IgD-negative memory B cell (primary cell): Measurements from ENCODE around the gene ZNF592. TPM values are rescaled to one million over a fixed set of nuclear protein-coding genes. Genes with fewer than 3 reads are reported as not detected.
A peak's percentile ranks its signal among the peaks of the same experiment; 100 is the strongest.

Experiments used
- H3K27ac Mint-ChIP-seq, 3 donors: one replicate each; pipeline ENCODE4 v1.8.0; 2020 to 2022; ENCODE audit warnings: mild to moderate bottlenecking in 3 of 3, mixed read lengths in 3 of 3, moderate library complexity in 1 of 3
- H3K27me3 Mint-ChIP-seq: one replicate; pipeline ENCODE4 v1.8.0; 2021; ENCODE audit warnings: mixed read lengths
- H3K36me3 Mint-ChIP-seq: one replicate; pipeline ENCODE4 v1.8.0; 2020; ENCODE audit warnings: mild to moderate bottlenecking, mixed read lengths
- H3K4me1 Mint-ChIP-seq, 3 donors: one replicate each; pipeline ENCODE4 v1.8.0; 2020 to 2022; ENCODE audit warnings: mixed read lengths in 3 of 3, mild to moderate bottlenecking in 1 of 3
- H3K4me3 Mint-ChIP-seq, 4 donors: one replicate each; pipeline ENCODE4 v1.8.0; 2020 to 2022; ENCODE audit warnings: mild to moderate bottlenecking in 4 of 4, mixed read lengths in 4 of 4, moderate library complexity in 3 of 4
- H3K9me3 Mint-ChIP-seq, 3 donors: one replicate each; pipeline ENCODE4 v1.8.0; 2020 to 2021; ENCODE audit warnings: mixed read lengths in 3 of 3, mild to moderate bottlenecking in 1 of 3
- polyA plus RNA-seq: library from polyadenylated mRNA; unstranded; fragments of 300-500 nt; fragmentation: Illumina TruSeq; gene quantifications from one replicate; pipeline ENCODE4 v1.2.3, GENCODE V29; 2021

ZNF592 gene
- polyA plus RNA-seq, 1 donor from 2014 or later: 11.9 TPM

- H3K9me3 Mint-ChIP-seq: no peaks in the 10 kb centered on the region
- H3K36me3 Mint-ChIP-seq: peaks cover 2% of the 10 kb centered on the region
- H3K4me1 Mint-ChIP-seq: peaks cover 5 to 15% (median 9%) of the 10 kb centered on the region in 3 donors
- no peak overlapping the region for H3K4me3 Mint-ChIP-seq
- no peaks in the 10 kb centered on the region for H3K27me3 Mint-ChIP-seq
- H3K27ac Mint-ChIP-seq: no peak overlapping the region
These were observed 32.1 kb downstream of the ZNF592 start for GRCh38 chr15:84780492-84780891.

GRCh38 chr15:84781495-84781894 is 33.1 kb downstream of the ZNF592 start:
- Mint-ChIP-seq H3K27me3 (no peaks in the 10 kb centered on the region), H3K36me3 (peaks cover 2% of the 10 kb centered on the region), H3K4me3 (no peak overlapping the region), H3K4me1 (peaks cover 9 to 15% (median 13%) of the 10 kb centered on the region in 3 donors), H3K27ac (peak overlapping the region in 1 of 3 donors; percentile 39), H3K9me3 (no peaks in the 10 kb centered on the region)

GRCh38 chr15:84782346-84782745 is 34.0 kb downstream of the ZNF592 start:
- Mint-ChIP-seq H3K9me3 (no peaks in the 10 kb centered on the region), H3K4me3 (no peak overlapping the region), H3K27me3 (no peaks in the 10 kb centered on the region), H3K36me3 (peaks cover 2% of the 10 kb centered on the region), H3K27ac (peak overlapping the region in 1 of 3 donors; percentile 62), H3K4me1 (peaks cover 9 to 15% (median 15%) of the 10 kb centered on the region in 3 donors)

DNA sequence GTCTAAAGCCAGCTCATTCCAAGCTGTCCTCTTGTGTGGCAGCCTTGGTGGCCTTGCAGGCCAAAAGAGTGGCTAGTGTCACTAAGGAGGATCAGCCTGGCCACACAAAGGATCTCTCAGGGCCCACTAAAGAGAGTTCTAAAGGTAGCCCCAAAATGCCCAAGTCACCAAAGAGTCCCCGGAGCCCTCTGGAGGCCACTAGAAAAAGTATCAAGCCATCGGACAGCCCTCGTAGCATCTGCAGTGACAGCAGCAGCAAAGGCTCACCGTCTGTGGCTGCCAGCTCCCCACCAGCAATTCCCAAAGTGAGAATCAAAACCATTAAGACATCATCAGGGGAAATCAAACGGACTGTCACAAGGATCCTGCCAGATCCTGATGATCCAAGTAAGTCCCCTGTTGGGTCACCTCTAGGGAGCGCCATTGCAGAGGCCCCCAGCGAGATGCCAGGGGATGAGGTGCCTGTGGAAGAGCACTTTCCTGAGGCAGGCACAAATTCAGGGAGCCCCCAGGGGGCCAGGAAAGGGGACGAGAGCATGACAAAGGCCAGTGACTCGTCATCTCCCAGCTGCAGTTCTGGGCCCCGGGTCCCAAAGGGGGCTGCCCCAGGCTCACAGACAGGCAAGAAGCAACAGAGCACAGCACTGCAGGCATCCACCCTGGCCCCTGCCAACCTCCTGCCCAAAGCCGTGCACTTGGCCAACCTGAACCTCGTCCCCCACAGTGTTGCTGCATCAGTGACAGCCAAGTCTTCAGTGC is 35.3 kb downstream of the ZNF592 start:
- Mint-ChIP-seq H3K4me3 (no peak overlapping the region), H3K9me3 (no peaks in the 10 kb centered on the region), H3K4me1 (peaks cover 17 to 24% (median 20%) of the 10 kb centered on the region in 3 donors), H3K27ac (no peak overlapping the region), H3K36me3 (peaks cover 4% of the 10 kb centered on the region), H3K27me3 (no peaks in the 10 kb centered on the region)

GRCh38 chr15:84784262-84784661 is 35.9 kb downstream of the ZNF592 start:
- peaks cover 19 to 22% (median 20%) of the 10 kb centered on the region in 3 donors for H3K4me1 Mint-ChIP-seq
- no peaks in the 10 kb centered on the region for H3K9me3 Mint-ChIP-seq
- H3K27ac Mint-ChIP-seq: no peak overlapping the region
- peaks cover 6% of the 10 kb centered on the region for H3K36me3 Mint-ChIP-seq
- no peak overlapping the region for H3K4me3 Mint-ChIP-seq
- H3K27me3 Mint-ChIP-seq: no peaks in the 10 kb centered on the region

GRCh38 chr15:84785053-84785452 is 36.7 kb downstream of the ZNF592 start:
- Mint-ChIP-seq H3K36me3 (peaks cover 8% of the 10 kb centered on the region), H3K27ac (peak overlapping the region in 1 of 3 donors; percentile 35), H3K9me3 (no peaks in the 10 kb centered on the region), H3K4me3 (no peak overlapping the region), H3K4me1 (peaks cover 17 to 25% (median 24%) of the 10 kb centered on the region in 3 donors), H3K27me3 (no peaks in the 10 kb centered on the region)

DNA sequence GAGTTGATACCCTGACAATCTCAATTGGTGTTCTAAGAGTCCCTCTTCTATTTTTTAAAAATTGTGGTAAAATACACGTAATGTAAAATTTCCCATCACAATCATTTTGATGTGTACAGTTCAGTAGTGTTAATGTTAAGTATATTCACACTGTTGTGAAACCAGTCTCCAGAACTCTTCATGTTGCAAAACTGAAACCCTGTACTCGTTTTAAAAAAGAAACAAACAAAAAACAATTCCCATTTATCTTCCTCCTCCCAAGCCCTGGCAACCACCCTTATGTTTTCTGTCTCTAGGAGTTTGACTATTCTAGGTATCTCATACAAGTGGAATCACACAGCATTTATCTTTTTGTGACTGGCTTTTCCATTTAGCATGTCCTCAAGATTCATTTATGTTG is 40.1 kb downstream of the ZNF592 start:
- H3K9me3 Mint-ChIP-seq: no peaks in the 10 kb centered on the region
- no peaks in the 10 kb centered on the region for H3K27me3 Mint-ChIP-seq
- H3K4me1 Mint-ChIP-seq: peaks cover 17 to 27% (median 23%) of the 10 kb centered on the region in 3 donors
- peak overlapping the region in 1 of 4 donors; percentile 33 for H3K4me3 Mint-ChIP-seq
- peak overlapping the region in 2 of 3 donors; percentile 60 to 78 for H3K27ac Mint-ChIP-seq
- H3K36me3 Mint-ChIP-seq: peaks cover 10% of the 10 kb centered on the region

GRCh38 chr15:84789762-84790161 is 41.4 kb downstream of the ZNF592 start:
- Mint-ChIP-seq H3K36me3 (peaks cover 9% of the 10 kb centered on the region), H3K4me1 (peaks cover 17 to 25% (median 23%) of the 10 kb centered on the region in 3 donors), H3K27ac (peak overlapping the region in 1 of 3 donors; percentile 40), H3K27me3 (no peaks in the 10 kb centered on the region), H3K4me3 (no peak overlapping the region), H3K9me3 (no peaks in the 10 kb centered on the region)

- peak overlapping the region in 1 of 3 donors; percentile 14 for H3K27ac Mint-ChIP-seq
- H3K4me1 Mint-ChIP-seq: peaks cover 13 to 23% (median 21%) of the 10 kb centered on the region in 3 donors
- H3K4me3 Mint-ChIP-seq: no peak overlapping the region
- H3K27me3 Mint-ChIP-seq: no peaks in the 10 kb centered on the region
- no peaks in the 10 kb centered on the region for H3K9me3 Mint-ChIP-seq
- H3K36me3 Mint-ChIP-seq: peaks cover 8% of the 10 kb centered on the region
These were observed 42.3 kb downstream of the ZNF592 start for GRCh38 chr15:84790676-84791075.

DNA sequence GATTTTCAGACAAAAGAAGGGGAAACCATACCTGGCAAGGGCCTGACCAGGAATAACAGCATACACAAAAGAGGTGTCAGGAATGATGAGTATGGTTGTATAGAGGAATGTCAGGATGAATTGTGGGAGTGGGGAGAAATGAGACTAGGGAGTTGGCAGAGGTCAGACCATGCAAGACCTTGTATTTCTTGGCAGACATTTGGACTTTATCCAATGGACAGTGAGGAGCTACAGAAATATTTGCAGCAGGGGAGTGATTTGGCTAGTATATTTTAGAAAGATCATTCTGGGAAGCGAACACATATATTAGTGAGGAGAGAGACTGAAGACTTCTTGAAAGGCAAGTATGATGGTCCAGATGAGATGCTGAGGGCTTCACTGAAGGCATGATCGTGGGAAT is 43.4 kb downstream of the ZNF592 start:
- H3K36me3 Mint-ChIP-seq: peaks cover 8% of the 10 kb centered on the region
- no peaks in the 10 kb centered on the region for H3K9me3 Mint-ChIP-seq
- H3K27ac Mint-ChIP-seq: no peak overlapping the region
- H3K4me1 Mint-ChIP-seq: peaks cover 13 to 19% (median 18%) of the 10 kb centered on the region in 3 donors
- no peaks in the 10 kb centered on the region for H3K27me3 Mint-ChIP-seq
- no peak overlapping the region for H3K4me3 Mint-ChIP-seq

DNA sequence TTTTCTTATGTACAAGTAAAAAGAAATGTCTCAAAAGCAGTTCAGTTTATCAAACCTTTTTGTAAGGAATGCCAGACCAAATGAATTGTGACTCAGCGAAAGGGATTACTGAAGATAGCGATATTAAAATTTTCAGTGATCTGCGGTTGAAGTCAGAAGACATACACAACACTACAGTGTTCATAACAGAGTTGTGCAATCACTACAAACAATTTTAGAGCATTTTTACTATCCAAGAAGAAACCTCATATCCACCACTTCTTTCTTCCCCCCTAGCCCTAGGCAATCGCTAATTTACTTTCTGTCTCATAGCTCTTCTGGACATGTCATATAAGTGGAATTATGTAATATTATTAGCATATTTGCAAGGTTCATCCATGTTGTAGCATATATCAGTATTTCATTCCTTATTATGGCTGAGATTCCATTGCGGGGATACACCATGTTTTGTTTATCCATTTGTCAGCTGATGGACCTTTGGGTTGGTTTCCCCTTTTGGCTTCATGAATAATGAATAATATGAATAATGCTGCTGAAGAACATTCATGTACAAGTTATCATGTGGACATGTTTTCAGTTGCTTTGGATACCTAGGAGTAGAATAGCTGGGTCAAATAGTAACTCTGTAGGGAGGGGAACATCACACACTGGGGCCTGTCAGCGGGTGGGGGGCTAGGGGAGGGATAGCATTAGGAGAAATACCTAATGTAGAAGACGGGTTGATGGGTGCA is 45.2 kb downstream of the ZNF592 start:
- Mint-ChIP-seq H3K4me3 (no peak overlapping the region), H3K27ac (no peak overlapping the region), H3K36me3 (peaks cover 7% of the 10 kb centered on the region), H3K4me1 (peaks cover under 1 to 10% (median 9%) of the 10 kb centered on the region in 3 donors), H3K9me3 (no peaks in the 10 kb centered on the region), H3K27me3 (no peaks in the 10 kb centered on the region)

DNA sequence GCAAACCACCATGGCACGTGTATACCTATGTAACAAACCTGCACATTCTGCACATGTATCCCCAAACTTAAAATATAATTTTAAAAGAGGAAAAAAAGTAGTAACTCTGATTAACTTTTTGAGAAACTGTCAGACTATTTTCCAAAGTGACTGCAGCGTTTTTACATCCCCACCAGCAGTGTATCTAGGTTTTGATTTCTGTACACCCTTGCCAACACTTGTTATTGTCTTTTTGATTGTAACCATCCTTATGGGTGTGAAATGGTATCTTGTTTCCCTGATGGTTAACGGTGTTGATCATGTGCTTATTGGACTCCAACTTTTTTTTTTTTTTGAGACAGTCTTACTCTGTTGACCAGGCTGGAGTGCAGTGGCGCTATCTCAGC is 45.8 kb downstream of the ZNF592 start:
- Mint-ChIP-seq H3K36me3 (peaks cover 5% of the 10 kb centered on the region), H3K9me3 (no peaks in the 10 kb centered on the region), H3K4me1 (peaks cover 0 to 8% (median 8%) of the 10 kb centered on the region in 3 donors), H3K27ac (no peak overlapping the region), H3K4me3 (no peak overlapping the region), H3K27me3 (no peaks in the 10 kb centered on the region)

DNA sequence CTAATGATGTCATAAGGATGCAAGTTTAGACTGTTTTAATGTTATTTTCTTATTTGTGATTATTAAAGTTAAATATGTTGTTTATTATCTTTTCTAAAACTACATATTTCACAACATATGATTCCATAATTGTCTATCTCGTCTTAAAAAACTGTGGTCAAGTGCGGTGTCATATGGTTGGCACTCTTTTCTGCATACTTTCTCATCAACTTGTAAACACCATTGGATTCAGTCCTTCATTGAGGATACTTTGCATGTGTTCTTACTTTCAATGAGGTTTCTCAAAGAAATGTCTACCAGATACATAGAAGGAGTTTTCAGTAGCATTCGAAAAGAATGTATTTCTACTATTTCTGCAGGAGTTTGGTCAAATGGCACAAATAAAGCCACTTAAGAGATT is 46.8 kb downstream of the ZNF592 start:
- no peak overlapping the region for H3K27ac Mint-ChIP-seq
- peaks cover 3% of the 10 kb centered on the region for H3K36me3 Mint-ChIP-seq
- H3K27me3 Mint-ChIP-seq: no peaks in the 10 kb centered on the region
- peaks cover 0 to 3% (median under 1%) of the 10 kb centered on the region in 3 donors for H3K4me1 Mint-ChIP-seq
- no peak overlapping the region for H3K4me3 Mint-ChIP-seq
- H3K9me3 Mint-ChIP-seq: no peaks in the 10 kb centered on the region

GRCh38 chr15:84797212-84797611 is 48.8 kb downstream of the ZNF592 start:
- H3K27ac Mint-ChIP-seq: peak overlapping the region in 1 of 3 donors; percentile 14
- H3K36me3 Mint-ChIP-seq: no peaks in the 10 kb centered on the region
- H3K4me3 Mint-ChIP-seq: no peak overlapping the region
- no peaks in the 10 kb centered on the region for H3K4me1 Mint-ChIP-seq
- H3K9me3 Mint-ChIP-seq: no peaks in the 10 kb centered on the region
- H3K27me3 Mint-ChIP-seq: no peaks in the 10 kb centered on the region

GRCh38 chr15:84797801-84798200 is 49.4 kb downstream of the ZNF592 start:
- Mint-ChIP-seq H3K4me3 (no peak overlapping the region), H3K27ac (no peak overlapping the region), H3K9me3 (no peaks in the 10 kb centered on the region), H3K36me3 (no peaks in the 10 kb centered on the region), H3K27me3 (no peaks in the 10 kb centered on the region), H3K4me1 (no peaks in the 10 kb centered on the region)
